Kasumi-1 (cell line): ENCODE data around the gene COPRS.
"Not testable (repeated sequence)": the region's sequence is repeated elsewhere in the genome, so short reads cannot be mapped to it uniquely, and the experiment has no call there.

Experiments used
- DNase-seq, 2 experiments: peaks; one replicate each; lab custom pipeline; 2025; lab: John Stamatoyannopoulos, UW

COPRS gene

GRCh38 chr17:31843070-31843745, 15.8 kb downstream of the COPRS start:
- no peak for DNase-seq

GRCh38 chr17:31842195-31843069, 16.6 kb downstream of the COPRS start:
- peak; percentile 68 to 73 for DNase-seq

- DNase-seq = no peak
Measured at GRCh38 chr17:31841850-31842194, 17.2 kb downstream of the COPRS start.

GRCh38 chr17:31838636-31839225, 20.3 kb downstream of the COPRS start:
- no peak for DNase-seq

GRCh38 chr17:31835984-31836383, 23.1 kb downstream of the COPRS start:
- DNase-seq = no peak

- DNase-seq = peak; percentile 76 to 82
Measured at GRCh38 chr17:31834448-31834847, 24.6 kb downstream of the COPRS start.

GRCh38 chr17:31832746-31833145, 26.3 kb downstream of the COPRS start:
- DNase-seq = no peak

- no peak for DNase-seq
Measured at GRCh38 chr17:31830971-31831858, 27.8 kb downstream of the COPRS start.

- DNase-seq = no peak
Measured at GRCh38 chr17:31829649-31830048, 29.4 kb downstream of the COPRS start.

- DNase-seq = not testable (repeated sequence)
Measured at GRCh38 chr17:31828955-31829354, 30.1 kb downstream of the COPRS start.

- no peak for DNase-seq
Measured at GRCh38 chr17:31825961-31826691, 32.9 kb downstream of the COPRS start.

- DNase-seq = no peak
Measured at GRCh38 chr17:31824766-31825360, 34.2 kb downstream of the COPRS start.

GRCh38 chr17:31823014-31823413, 36.0 kb downstream of the COPRS start:
- no peak for DNase-seq

- no peak for DNase-seq
Measured at GRCh38 chr17:31820691-31821435, 38.2 kb downstream of the COPRS start.

GRCh38 chr17:31819578-31819977, 39.5 kb downstream of the COPRS start:
- DNase-seq = no peak

- not testable (repeated sequence) for DNase-seq
Measured at GRCh38 chr17:31818863-31819262, 40.2 kb downstream of the COPRS start.

GRCh38 chr17:31815212-31815730, 43.8 kb downstream of the COPRS start:
- DNase-seq = no peak

- peak; percentile 48 to 62 for DNase-seq
Measured at GRCh38 chr17:31811101-31811500, 47.9 kb downstream of the COPRS start.

GRCh38 chr17:31809876-31810275, 49.2 kb downstream of the COPRS start:
- not testable (repeated sequence) for DNase-seq

- DNase-seq = no peak
Measured at GRCh38 chr17:31808521-31809050, 50.5 kb downstream of the COPRS start.
